HG02759 (cell line): ENCODE measurements around the gene RASGRF1.

Source experiments
- ATAC-seq: cut with Tn5 transposase; IDR thresholded peaks from one replicate; pipeline ENCODE4 v1.9.1; 2021; ENCODE audit warnings: mild to moderate bottlenecking, moderate library complexity; ENCODE audit not compliant: unreplicated experiment

The RASGRF1 gene

GRCh38 chr15:78921940-78922339 lies 168.6 kb downstream of the RASGRF1 start:
- ATAC-seq, result no peak

DNA sequence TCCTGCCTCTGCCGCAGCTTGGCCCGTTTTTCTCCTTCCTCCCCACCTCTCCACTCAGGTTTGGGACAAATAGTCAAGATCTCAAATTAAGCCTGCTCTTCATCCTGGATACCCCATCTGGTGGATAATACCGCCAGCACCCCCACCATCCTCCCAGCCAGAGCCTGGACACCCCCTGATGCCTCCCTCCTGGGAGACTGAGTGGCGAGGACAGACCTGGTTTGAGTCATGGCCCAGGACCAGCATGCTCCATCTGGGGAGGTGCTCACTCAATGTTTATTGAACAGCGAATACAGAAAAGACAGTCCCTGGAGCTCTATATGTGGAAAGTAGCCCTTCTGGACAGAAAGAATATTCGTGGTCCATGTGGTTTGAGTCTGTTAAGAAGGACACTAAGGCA lies 169.1 kb downstream of the RASGRF1 start:
- no peak for ATAC-seq

DNA sequence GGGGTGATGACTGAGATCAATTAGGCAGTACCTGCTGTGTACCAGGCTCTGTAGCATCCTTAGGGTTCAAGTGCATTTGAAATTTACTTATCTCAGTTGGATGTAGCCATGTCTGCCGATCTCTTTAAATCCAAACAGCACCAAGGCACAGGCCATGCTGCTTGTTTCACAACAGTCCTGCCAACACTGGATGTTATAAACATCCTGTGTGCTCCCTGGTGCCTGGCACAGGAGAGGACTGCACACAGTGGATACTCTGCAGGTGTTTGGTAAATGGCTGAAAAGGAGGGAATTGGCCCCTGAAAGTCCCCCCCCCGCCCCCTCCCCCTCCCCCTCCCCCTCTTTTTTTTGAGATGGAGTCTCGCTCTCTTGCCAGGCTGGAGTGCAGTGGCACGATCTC lies 172.7 kb downstream of the RASGRF1 start:
- no peak for ATAC-seq

GRCh38 chr15:78916088-78916487 lies 174.5 kb downstream of the RASGRF1 start:
- no peak for ATAC-seq

- ATAC-seq, result no peak
Observed at GRCh38 chr15:78915341-78916087, 175.1 kb downstream of the RASGRF1 start.

- ATAC-seq, result no peak
Observed at GRCh38 chr15:78914027-78914764, 176.4 kb downstream of the RASGRF1 start.

DNA sequence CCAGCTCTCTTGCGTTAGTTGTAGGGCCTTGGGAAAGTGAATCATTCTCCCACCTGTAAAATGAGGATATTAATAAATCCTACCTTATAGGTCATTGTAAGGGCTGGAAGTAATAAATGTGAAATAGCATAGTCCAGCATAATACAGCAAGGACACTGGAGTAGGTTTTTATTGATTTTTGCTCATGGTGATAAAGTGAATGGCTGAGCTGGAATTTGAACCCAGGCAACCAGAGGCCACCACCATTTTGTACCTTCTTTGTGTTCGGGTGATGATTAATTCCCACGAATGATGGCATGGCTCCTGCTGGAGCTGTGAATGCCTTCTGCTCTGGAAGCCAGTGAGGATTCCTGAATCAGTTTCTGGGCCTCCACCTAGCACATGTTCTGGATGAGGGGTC lies 177.6 kb downstream of the RASGRF1 start:
- no peak for ATAC-seq

DNA sequence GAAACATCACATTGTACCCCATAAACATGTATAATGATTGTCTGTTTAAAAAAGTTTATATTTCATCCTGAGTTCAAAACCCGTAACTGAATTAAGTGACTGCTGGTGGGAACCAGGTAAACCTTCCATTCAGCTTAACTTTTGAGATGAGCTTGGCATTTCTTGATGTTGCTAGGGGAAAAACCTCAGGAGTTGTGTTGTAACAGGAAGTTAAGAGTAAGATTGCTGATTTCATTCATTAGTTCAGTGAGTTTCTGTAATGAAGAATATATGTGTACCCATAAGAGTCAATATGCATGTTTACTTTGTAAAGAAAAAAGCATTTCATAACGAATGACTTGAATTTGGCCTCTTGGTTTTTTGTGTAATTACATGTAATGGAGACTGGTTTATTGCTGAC lies 178.3 kb downstream of the RASGRF1 start:
- no peak for ATAC-seq

DNA sequence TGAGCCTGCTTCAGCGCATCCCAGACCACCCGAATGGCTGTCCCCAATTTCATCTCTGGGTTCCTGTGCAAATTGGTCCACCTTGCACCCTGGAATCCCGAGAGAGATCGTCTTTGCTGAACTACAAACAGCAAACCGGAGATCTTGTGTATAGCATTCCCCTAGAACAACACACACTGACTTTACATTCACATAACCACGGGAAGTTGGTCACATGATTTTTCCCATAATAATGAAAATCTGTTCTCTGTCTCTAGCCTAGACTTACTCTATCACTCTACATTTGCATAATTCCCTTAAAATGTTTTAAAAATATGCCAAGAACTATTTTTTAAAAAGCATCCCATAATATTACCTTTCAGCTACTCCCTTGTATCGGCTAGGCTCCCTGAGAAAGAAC lies 180.3 kb downstream of the RASGRF1 start:
- no peak for ATAC-seq
